Stimulated activated CD4-positive, alpha-beta T cell treated with anti-CD3 and anti-CD28 coated beads, Interleukin-4, amount 100 ng/mL, for 1 hour (primary cell): ENCODE measurements around the gene TMCO4.

Experiments used
- DNase-seq: peaks from one replicate; pipeline ENCODE4 v3.0.0-alpha.2; 2020

Gene TMCO4

GRCh38 chr1:19774180-19774785 lies 25.4 kb downstream of the TMCO4 start:
- no peak for DNase-seq

- no peak for DNase-seq
Observed at GRCh38 chr1:19773485-19773884, 26.2 kb downstream of the TMCO4 start.

DNA sequence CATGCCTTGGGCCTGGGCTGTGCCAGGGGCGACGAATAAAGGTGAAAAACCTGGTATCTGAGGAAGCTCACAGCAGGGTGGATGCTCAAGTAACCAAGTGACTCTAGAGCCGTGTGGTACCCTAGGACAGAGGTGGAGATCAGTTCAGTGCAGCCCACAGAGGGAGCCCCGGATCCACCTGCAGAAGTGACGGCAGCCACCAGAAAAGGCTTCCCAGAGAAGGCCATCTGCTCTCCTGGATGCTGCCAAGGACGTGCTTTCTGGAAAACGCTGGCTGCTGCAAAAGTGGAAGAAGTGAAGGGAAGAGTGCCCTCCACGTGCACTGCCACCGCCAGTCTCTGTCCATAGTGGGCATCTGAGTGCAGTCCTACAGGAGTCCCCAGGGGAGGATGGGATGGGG lies 27.7 kb downstream of the TMCO4 start:
- no peak for DNase-seq

- no peak for DNase-seq
Observed at GRCh38 chr1:19771350-19771749, 28.4 kb downstream of the TMCO4 start.

DNA sequence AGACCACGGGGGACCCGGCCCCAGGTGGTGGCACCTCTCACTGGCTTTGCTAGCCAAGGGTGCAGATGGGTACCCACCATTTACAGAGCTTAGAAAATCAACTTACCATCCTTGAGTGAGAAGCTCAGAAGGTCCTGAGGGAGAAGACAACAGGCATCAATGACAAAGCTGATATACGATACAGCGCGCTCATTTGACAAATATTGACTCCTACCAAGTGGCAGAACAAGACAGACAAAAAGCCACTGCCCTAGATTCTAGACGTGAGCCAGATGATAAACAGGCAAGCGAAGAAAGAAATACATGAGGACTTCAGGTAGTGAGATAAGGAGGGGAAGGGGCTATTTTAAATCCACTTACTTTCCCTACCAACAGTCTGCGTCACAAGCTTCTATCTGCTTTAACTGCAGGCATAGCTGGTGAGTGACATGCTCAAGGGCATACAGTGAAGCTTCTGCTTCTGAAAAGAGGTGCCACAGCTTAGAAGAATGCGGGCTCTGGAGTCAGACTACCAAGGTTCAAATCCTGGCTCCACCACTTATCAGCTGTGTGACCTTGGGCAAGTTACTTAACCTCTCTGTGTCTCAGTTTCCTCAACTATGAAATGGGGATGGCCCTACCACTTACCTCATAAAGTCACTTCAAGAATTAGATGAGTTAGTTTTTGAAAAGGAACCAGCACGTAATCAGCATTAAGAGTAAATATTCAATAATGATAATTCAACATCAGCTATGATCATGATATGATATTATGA lies 29.1 kb downstream of the TMCO4 start:
- no peak for DNase-seq

GRCh38 chr1:19769211-19769932 lies 30.3 kb downstream of the TMCO4 start:
- DNase-seq, result no peak

DNA sequence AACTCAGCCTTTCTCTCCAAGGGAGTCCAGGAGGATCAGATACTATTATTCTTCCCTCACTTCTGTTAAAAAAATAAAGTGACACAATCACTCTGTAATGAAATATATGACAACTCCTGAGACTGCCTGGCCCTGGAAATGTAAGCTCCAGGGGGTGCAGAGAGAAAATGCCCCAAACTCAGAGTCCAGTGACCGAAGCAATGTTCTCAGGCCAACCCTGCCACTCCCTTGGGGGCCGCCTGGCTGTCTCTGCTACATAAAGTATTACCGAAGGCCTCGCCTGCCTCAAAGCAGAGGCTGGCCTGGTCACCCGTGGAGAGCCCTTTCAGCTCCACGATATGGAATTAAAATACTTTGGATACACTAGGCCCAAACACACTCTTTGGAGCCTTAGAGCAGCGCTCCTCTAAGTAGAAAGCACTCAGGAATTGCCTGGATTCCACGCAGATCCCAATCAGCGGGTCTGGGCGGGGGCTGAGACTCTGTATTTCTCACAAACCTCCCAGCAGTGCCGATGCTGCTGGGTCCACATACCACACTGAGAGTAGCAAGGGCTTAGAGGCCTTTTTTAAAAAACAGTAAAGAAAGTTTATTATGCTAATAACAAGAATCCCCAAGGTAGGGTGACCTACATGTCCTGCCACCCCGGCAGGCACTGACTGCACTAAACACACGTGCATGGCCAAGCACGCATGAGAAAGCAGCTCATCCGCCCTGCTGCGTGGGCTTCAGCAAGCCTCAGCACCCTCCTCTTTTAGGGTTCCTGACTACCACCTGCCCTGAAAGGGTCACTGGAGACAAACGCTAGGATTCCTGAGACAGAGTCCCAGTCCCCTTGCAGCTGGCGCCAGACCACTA lies 31.1 kb downstream of the TMCO4 start:
- DNase-seq, result no peak

DNA sequence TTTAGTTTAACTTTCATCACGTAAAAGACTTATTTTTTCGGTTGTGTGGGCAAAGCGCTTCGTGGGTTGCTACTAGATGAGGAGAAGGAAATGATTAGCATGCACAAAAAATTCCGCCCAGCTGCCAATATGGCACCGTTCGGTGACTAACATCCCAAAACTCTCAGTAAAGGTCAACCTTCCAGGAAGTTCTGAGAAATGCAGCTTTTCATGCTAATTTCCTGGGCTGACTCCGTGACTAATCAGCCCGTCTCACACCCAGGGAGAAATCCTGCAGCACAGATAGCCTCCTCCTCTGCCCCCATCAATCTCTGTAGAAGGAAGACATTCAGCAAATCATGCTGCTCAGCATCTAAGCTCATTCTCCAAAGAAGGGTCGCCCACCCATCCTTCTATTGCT lies 34.1 kb downstream of the TMCO4 start:
- DNase-seq, result peak; percentile 15

GRCh38 chr1:19764848-19765247 lies 34.9 kb downstream of the TMCO4 start:
- no peak for DNase-seq

- DNase-seq, result peak; percentile 30
Observed at GRCh38 chr1:19762175-19762779, 37.4 kb downstream of the TMCO4 start.

DNA sequence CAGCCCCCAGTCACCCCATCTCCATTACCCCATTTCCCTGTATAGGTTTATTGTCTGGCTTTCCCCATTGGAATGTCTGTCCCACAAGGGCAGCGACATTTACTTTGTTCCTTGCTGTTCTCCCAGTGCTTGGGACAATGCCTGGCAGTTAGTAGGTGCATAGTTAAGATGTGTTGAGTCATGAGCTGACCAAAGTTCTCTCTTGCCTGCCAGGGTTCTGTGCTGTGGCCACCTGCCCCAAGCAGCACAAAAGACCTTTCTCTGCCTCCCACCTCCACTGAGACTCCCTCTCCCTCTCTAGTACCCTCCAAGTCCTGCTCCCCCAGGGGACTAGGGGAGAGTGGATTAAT lies 40.0 kb downstream of the TMCO4 start:
- DNase-seq, result no peak

- no peak for DNase-seq
Observed at GRCh38 chr1:19758227-19758830, 41.4 kb downstream of the TMCO4 start.

GRCh38 chr1:19757641-19758040 lies 42.1 kb downstream of the TMCO4 start:
- no peak for DNase-seq

DNA sequence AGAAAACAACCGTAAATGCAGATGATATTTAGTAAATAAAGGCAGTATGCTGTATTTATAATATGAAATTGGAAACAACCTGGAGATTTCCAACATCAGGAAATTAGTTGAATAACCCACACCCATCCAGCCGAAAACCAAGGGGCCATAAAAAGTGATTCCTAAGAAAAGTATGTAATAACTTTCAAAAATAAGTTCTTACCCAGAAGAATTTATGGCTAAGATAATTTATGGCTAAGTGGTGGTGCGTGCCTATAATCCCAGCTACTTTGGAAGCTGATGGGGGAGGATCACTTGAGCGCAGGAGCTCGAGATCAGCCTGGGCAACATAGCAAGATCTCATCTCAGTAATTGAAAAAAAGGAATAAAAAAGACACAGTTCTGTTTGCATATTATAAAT lies 43.2 kb downstream of the TMCO4 start:
- DNase-seq, result no peak

GRCh38 chr1:19754482-19754881 lies 45.2 kb downstream of the TMCO4 start:
- no peak for DNase-seq

DNA sequence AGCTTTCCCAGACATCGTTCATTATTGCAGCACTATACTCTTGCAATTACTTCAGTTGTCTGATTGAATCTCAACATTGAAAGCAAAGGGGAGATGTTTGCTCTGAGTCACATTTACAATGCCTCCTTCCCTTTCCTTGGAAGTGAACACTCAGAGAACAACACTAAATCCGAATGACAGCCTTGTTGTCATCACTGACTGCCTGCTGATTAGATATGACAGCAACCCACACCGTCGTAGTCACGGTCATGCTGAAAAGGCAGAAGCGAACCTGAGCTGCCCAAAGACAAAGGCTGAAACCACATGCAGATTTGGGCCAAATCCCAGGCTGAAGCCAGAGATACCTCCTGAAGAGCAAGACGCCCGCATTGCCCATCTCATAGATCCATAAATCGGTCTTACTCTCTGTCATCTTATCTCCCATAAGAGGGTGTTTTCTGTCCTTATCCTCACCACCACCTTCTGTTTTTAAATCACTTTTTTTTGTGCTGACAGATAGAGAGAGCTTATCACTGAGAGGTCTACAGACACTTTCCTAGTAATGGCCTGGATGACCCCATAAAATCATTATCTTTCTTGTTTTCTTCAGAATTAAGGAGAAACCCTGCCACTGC lies 47.5 kb downstream of the TMCO4 start:
- no peak for DNase-seq

DNA sequence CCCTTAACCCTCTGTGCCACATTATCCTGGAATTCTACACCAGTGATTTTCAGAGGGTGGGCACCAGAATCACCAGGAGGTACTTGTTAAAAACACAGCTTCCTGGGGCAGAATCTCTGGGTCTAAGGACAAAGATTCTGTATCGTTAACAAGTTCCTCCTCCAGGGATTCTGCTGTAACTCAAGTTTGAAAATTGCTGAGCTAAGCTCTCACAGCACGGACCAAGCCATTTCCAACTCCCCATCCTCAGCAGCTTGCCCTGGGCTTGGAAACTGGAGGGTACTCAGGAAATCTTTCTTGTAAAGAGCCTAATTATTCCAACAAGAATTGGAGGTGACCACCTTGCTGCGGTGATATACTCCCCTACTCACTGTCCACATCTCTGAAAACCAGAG lies 48.8 kb downstream of the TMCO4 start:
- no peak for DNase-seq

GRCh38 chr1:19750101-19750881 lies 49.4 kb downstream of the TMCO4 start:
- DNase-seq, result no peak

DNA sequence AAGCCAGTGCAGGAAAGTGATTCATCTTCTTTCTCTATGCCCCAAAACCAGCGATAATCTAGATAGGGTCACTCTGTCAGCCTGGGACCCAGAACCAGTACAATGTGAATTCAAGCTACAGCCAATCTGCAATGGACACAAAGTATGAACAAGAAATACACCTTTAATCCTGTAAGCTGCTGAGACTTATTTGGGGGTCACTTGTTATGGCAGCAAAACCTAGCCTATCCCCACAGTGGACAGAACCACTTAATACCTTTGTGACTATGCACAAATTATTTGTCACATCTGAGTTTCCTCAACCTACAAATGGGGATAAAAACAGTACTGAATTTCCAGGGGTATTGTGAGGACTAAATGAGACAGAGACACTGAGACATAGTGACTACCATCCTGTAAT lies 50.0 kb downstream of the TMCO4 start:
- no peak for DNase-seq

DNA sequence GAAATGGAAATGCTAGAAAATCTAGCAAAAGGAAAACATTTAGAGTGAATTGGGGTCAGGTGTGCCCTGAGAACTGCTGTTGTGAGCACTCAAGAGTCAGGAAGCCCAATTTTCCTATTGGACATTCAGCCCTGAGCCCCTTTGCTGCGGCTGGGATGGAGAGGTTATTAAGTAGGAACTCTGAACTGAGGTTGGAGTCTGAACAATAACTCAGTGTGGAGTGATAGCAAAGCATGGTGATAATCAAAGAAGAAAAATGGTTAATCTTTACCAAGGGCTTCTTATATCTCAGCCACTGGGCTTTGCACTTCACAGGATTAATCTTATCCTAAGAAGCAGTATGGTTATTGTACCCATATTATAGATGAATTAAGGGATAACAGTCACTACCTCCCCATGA lies 52.0 kb downstream of the TMCO4 start:
- DNase-seq, result no peak

- DNase-seq, result no peak
Observed at GRCh38 chr1:19744886-19745285, 54.8 kb downstream of the TMCO4 start.
